Measurements from ENCODE around the gene PHAF1. TPM values are rescaled to one million over a fixed set of nuclear protein-coding genes. Genes with fewer than 3 reads are reported as not detected.

PHAF1 gene
- total and polyA plus RNA-seq, 4 donors: 26.6 to 42.4 (median 28.4) TPM

GRCh38 chr16:67192781-67193361 lies 83.1 kb downstream of the PHAF1 start:
- DNase-seq (ENCODE audit: low spot score): peak; percentile 47

GRCh38 chr16:67193536-67193935 lies 83.8 kb downstream of the PHAF1 start:
- no peak overlapping the region for H3K27ac ChIP-seq (ENCODE audit: low read depth in 1 of 2, low read length in 2 of 2)
- H3K36me3 ChIP-seq (ENCODE audit: control insufficient read depth in 4 of 4, insufficient read depth in 3 of 4, low read depth in 1 of 4, low read length in 3 of 4): peaks cover 11 to 42% (median 27%) of the 10 kb centered on the region in 4 donors
- H3K27me3 ChIP-seq (ENCODE audit: control insufficient read depth in 4 of 4, insufficient read depth in 4 of 4, low read length in 3 of 4): no peaks in the 10 kb centered on the region
- TF ChIP-seq FOXA2 (IDR thresholded peaks at IDR 0.05) (no peak), TAF1 (conservative IDR thresholded peaks at IDR 0.05) (no peak)
- no peak for DNase-seq (ENCODE audit: low spot score)
- peaks cover 8 to 31% (median 25%) of the 10 kb centered on the region in 4 donors for H3K4me1 ChIP-seq (ENCODE audit: control insufficient read depth in 4 of 4, insufficient read depth in 4 of 4, low read length in 3 of 4)
- peak overlapping the region in 1 of 2 donors; percentile 96 for H3K9ac ChIP-seq (ENCODE audit: low read depth in 1 of 2, low read length in 2 of 2)
- H3K9me3 ChIP-seq (ENCODE audit: control insufficient read depth in 4 of 4, low read length in 3 of 4): no peaks in the 10 kb centered on the region
- H3K4me3 ChIP-seq (ENCODE audit: low read depth in 1 of 3, low read length in 3 of 3): peak overlapping the region in 1 of 3 donors; percentile 88

More at GRCh38 chr16:67192781-67193361, 83.1 kb downstream of the PHAF1 start:
- Histone ChIP-seq H3K4me1 (ENCODE audit: control insufficient read depth in 4 of 4, insufficient read depth in 4 of 4, low read length in 3 of 4) (peaks cover 8 to 26% (median 22%) of the 10 kb centered on the region in 4 donors), H3K9ac (ENCODE audit: low read depth in 1 of 2, low read length in 2 of 2) (peak overlapping the region; percentile 90 to 96), H3K9me3 (ENCODE audit: control insufficient read depth in 4 of 4, low read length in 3 of 4) (no peaks in the 10 kb centered on the region), H3K27me3 (ENCODE audit: control insufficient read depth in 4 of 4, insufficient read depth in 4 of 4, low read length in 3 of 4) (no peaks in the 10 kb centered on the region), H3K27ac (ENCODE audit: low read depth in 1 of 2, low read length in 2 of 2) (peak overlapping the region in 1 of 2 donors; percentile 33), H3K4me3 (ENCODE audit: low read depth in 1 of 3, low read length in 3 of 3) (peak overlapping the region; percentile 88 to 97 (median 92)), H3K36me3 (ENCODE audit: control insufficient read depth in 4 of 4, insufficient read depth in 3 of 4, low read depth in 1 of 4, low read length in 3 of 4) (peaks cover 11 to 38% (median 26%) of the 10 kb centered on the region in 4 donors)
- no peak for TF ChIP-seq FOXA2 (IDR thresholded peaks at IDR 0.05)
- no peak for TF ChIP-seq HNF4G (IDR thresholded peaks at IDR 0.05)
- no peak for TF ChIP-seq ATF3 (IDR thresholded peaks at IDR 0.05)
- TF ChIP-seq REST (IDR thresholded peaks at IDR 0.05): no peak
- no peak for TF ChIP-seq MAX (IDR thresholded peaks at IDR 0.05)
- no peak for TF ChIP-seq TAF1 (conservative IDR thresholded peaks at IDR 0.05)
- 30% methylated on average over 17 of the region's 17 CpGs for WGBS

- Histone ChIP-seq H3K9ac (ENCODE audit: low read depth in 1 of 2, low read length in 2 of 2) (no peak overlapping the region), H3K27ac (ENCODE audit: low read depth in 1 of 2, low read length in 2 of 2) (no peak overlapping the region), H3K4me1 (ENCODE audit: control insufficient read depth in 4 of 4, insufficient read depth in 4 of 4, low read length in 3 of 4) (peaks cover 8 to 38% (median 26%) of the 10 kb centered on the region in 4 donors), H3K9me3 (ENCODE audit: control insufficient read depth in 4 of 4, low read length in 3 of 4) (no peaks in the 10 kb centered on the region), H3K4me3 (ENCODE audit: low read depth in 1 of 3, low read length in 3 of 3) (no peak overlapping the region), H3K27me3 (ENCODE audit: control insufficient read depth in 4 of 4, insufficient read depth in 4 of 4, low read length in 3 of 4) (no peaks in the 10 kb centered on the region), H3K36me3 (ENCODE audit: control insufficient read depth in 4 of 4, insufficient read depth in 3 of 4, low read depth in 1 of 4, low read length in 3 of 4) (peaks cover 11 to 42% (median 27%) of the 10 kb centered on the region in 4 donors)
- 85% methylated on average over 6 of the region's 6 CpGs for WGBS
- DNase-seq (ENCODE audit: low spot score): peak; percentile 84
- TF ChIP-seq YY1 (IDR thresholded peaks at IDR 0.05) (no peak), ATF3 (IDR thresholded peaks at IDR 0.05) (no peak), SP1 (IDR thresholded peaks at IDR 0.05) (no peak), GABPA (IDR thresholded peaks at IDR 0.05 in 1 of 2, conservative IDR thresholded peaks at IDR 0.05 in 1 of 2) (no peak), MAX (IDR thresholded peaks at IDR 0.05) (no peak), RXRA (IDR thresholded peaks at IDR 0.05) (no peak), ZBTB33 (IDR thresholded peaks at IDR 0.05) (no peak), FOXA1 (IDR thresholded peaks at IDR 0.05) (no peak), TAF1 (conservative IDR thresholded peaks at IDR 0.05) (no peak), HNF4A (conservative IDR thresholded peaks at IDR 0.05) (no peak), CTCF (IDR thresholded peaks at IDR 0.05; ENCODE audit: low read depth, low read length, missing input control) (no peak)
Observed at GRCh38 chr16:67194260-67194659, 84.5 kb downstream of the PHAF1 start.
